SK-N-SH treated with all-trans-retinoic acid at 6 μM for 48 hours (cell line): ENCODE results near the gene TRMO.

ENCODE experiments used
- ARNTL ChIP-seq: fragments of 450-650 bp; formaldehyde crosslinking; IDR thresholded peaks from 2 replicates; pipeline ENCODE4 v1.5.0; 2020; ENCODE audit warnings: low read depth, mild to moderate bottlenecking, moderate library complexity, borderline replicate concordance
- CREB5 ChIP-seq: fragments of 250-450 bp; sonication (Bioruptor Pico); IDR thresholded peaks from 2 replicates; pipeline ENCODE4 v1.5.1; 2020; ENCODE audit warnings: low read depth, mild to moderate bottlenecking, moderate library complexity
- CSDC2 ChIP-seq: fragments of 250-450 bp; sonication (Bioruptor Pico); IDR thresholded peaks from 2 replicates; pipeline ENCODE4 v1.5.0; 2020; ENCODE audit warnings: mild to moderate bottlenecking, moderate library complexity
- CSRNP3 ChIP-seq: fragments of 250-450 bp; sonication (Bioruptor Pico); IDR thresholded peaks from 2 replicates; pipeline ENCODE4 v1.5.1; 2021; ENCODE audit warnings: mild to moderate bottlenecking, moderate library complexity
- ESRRG ChIP-seq: fragments of 250-450 bp; sonication (Bioruptor Pico); IDR thresholded peaks from 2 replicates; pipeline ENCODE4 v1.6.1; 2021; ENCODE audit warnings: mild to moderate bottlenecking
- ISL1 ChIP-seq: fragments of 250-450 bp; sonication (Bioruptor Pico); IDR thresholded peaks from 2 replicates; pipeline ENCODE4 v2.1.2; 2022; ENCODE audit warnings: mild to moderate bottlenecking, moderate library complexity
- OSR1 ChIP-seq: fragments of 250-450 bp; sonication (Bioruptor Pico); IDR thresholded peaks from 2 replicates; pipeline ENCODE4 v1.8.0; 2022; ENCODE audit warnings: moderate library complexity, mild to moderate bottlenecking, inconsistent platforms
- PATZ1 ChIP-seq: fragments of 250-450 bp; sonication (Bioruptor Pico); IDR thresholded peaks from 2 replicates; pipeline ENCODE4 v1.8.0; 2020; ENCODE audit warnings: mild to moderate bottlenecking, moderate library complexity, borderline replicate concordance
- RARB ChIP-seq: fragments of 250-450 bp; sonication (Bioruptor Pico); IDR thresholded peaks from 2 replicates; pipeline ENCODE4 v1.8.0; 2021; ENCODE audit warnings: mild to moderate bottlenecking, moderate library complexity
- TOX ChIP-seq: fragments of 250-450 bp; sonication (Bioruptor Pico); IDR thresholded peaks from 2 replicates; pipeline ENCODE4 v1.8.0; 2021; ENCODE audit warnings: mild to moderate bottlenecking, moderate library complexity, borderline replicate concordance
- ZFP3 ChIP-seq: fragments of 250-450 bp; sonication (Bioruptor Pico); IDR thresholded peaks from 2 replicates; pipeline ENCODE4 v1.5.0; 2020; ENCODE audit warnings: mild to moderate bottlenecking, moderate library complexity
- ZFP30 ChIP-seq: fragments of 450-650 bp; formaldehyde crosslinking; IDR thresholded peaks from 2 replicates; pipeline ENCODE4 v1.5.0; 2022; ENCODE audit warnings: mild to moderate bottlenecking, moderate library complexity
- ZNF70 ChIP-seq: fragments of 450-650 bp; formaldehyde crosslinking; IDR thresholded peaks from 2 replicates; pipeline ENCODE4 v1.5.0; 2020; ENCODE audit warnings: mild to moderate bottlenecking, moderate library complexity
- ZNF8 ChIP-seq: fragments of 450-650 bp; formaldehyde crosslinking; IDR thresholded peaks from 2 replicates; pipeline ENCODE4 v1.5.0; 2020; ENCODE audit warnings: mild to moderate bottlenecking, moderate library complexity

- TF ChIP-seq PATZ1 (no peak), ZNF8 (CRISPR knock-in tag) (no peak), ISL1 (no peak), TOX (no peak), CSDC2 (CRISPR knock-in tag) (no peak), OSR1 (no peak), ZFP30 (no peak), ESRRG (CRISPR knock-in tag) (no peak), ZNF70 (CRISPR knock-in tag) (no peak), ARNTL (CRISPR knock-in tag) (no peak), RARB (CRISPR knock-in tag) (no peak), CSRNP3 (no peak), ZFP3 (CRISPR knock-in tag) (no peak), CREB5 (CRISPR knock-in tag) (no peak)
These were observed 21.3 kb downstream of the TRMO start for GRCh38 chr9:97900738-97901565.
